Mesothelial cell of epicardium (in vitro differentiated cells): ENCODE results near the gene MYL6B. TPM values are rescaled to one million over a fixed set of nuclear protein-coding genes. Genes with fewer than 3 reads are reported as not detected.
"Not testable (repeated sequence)": the region's sequence is repeated elsewhere in the genome, so short reads cannot be mapped to it uniquely, and the experiment has no call there.

Source experiments
- DNase-seq, 2 experiments: peaks; one replicate each; pipeline ENCODE4 v3.0.0; 2021; ENCODE audit warnings: low spot score in 2 of 2; ENCODE audit not compliant: unreplicated experiment in 2 of 2
- H3K27ac Mint-ChIP-seq: 2 replicates; pipeline ENCODE4 v1.8.0; 2021; ENCODE audit warnings: mixed read lengths
- H3K27me3 Mint-ChIP-seq: 2 replicates; pipeline ENCODE4 v1.8.0; 2021; ENCODE audit warnings: low read depth, mixed read lengths
- H3K36me3 Mint-ChIP-seq: 2 replicates; pipeline ENCODE4 v1.8.0; 2021; ENCODE audit warnings: mixed read lengths
- H3K4me1 Mint-ChIP-seq: 2 replicates; pipeline ENCODE4 v1.8.0; 2021; ENCODE audit warnings: mixed read lengths
- H3K4me3 Mint-ChIP-seq: 2 replicates; pipeline ENCODE4 v1.8.0; 2021; ENCODE audit warnings: mild to moderate bottlenecking, moderate library complexity, mixed read lengths
- H3K9me3 Mint-ChIP-seq: 2 replicates; pipeline ENCODE4 v1.8.0; 2021; ENCODE audit warnings: mixed read lengths
- CTCF ChIP-seq: fragments of 200-600 bp; sonication (generic); IDR thresholded peaks from one replicate; pipeline ENCODE4 v1.5.0; 2021; ENCODE audit warnings: antibody characterized with exemption; ENCODE audit not compliant: unreplicated experiment
- total RNA-seq: library from RNA; stranded (reverse); gene quantifications from 3 replicates; pipeline ENCODE4 v1.2.1, GENCODE V29; 2021

MYL6B gene
- total RNA-seq, 1 donor from 2014 or later, result 150 TPM

GRCh38 chr12:56192582-56192981 lies 40.2 kb downstream of the MYL6B start:
- Mint-ChIP-seq H3K9me3 (no peaks in the 10 kb centered on the region), H3K36me3 (no peaks in the 10 kb centered on the region), H3K27me3 (peaks cover 1% of the 10 kb centered on the region), H3K4me3 (no peak overlapping the region), H3K27ac (peak overlapping the region; percentile 4), H3K4me1 (peaks cover 19% of the 10 kb centered on the region)
- TF ChIP-seq CTCF, result no peak
- no peak for DNase-seq

GRCh38 chr12:56193025-56193578 lies 40.7 kb downstream of the MYL6B start:
- Mint-ChIP-seq H3K4me1 (peaks cover 13% of the 10 kb centered on the region), H3K36me3 (no peaks in the 10 kb centered on the region), H3K27me3 (peaks cover 1% of the 10 kb centered on the region), H3K9me3 (no peaks in the 10 kb centered on the region), H3K27ac (peak overlapping the region; percentile 4), H3K4me3 (no peak overlapping the region)
- peak; percentile 77 for TF ChIP-seq CTCF
- peak; percentile 47 to 56 for DNase-seq

- H3K4me1 Mint-ChIP-seq, H3K9me3 Mint-ChIP-seq, DNase-seq, H3K27me3 Mint-ChIP-seq, H3K4me3 Mint-ChIP-seq, H3K36me3 Mint-ChIP-seq: not testable (repeated sequence)
- H3K27ac Mint-ChIP-seq, result peak overlapping the region; percentile 87
Measured at GRCh38 chr12:56196818-56197550, 44.6 kb downstream of the MYL6B start.

- Mint-ChIP-seq H3K9me3 (no peaks in the 10 kb centered on the region), H3K27ac (no peak overlapping the region), H3K36me3 (no peaks in the 10 kb centered on the region), H3K27me3 (no peaks in the 10 kb centered on the region), H3K4me3 (no peak overlapping the region), H3K4me1 (peaks cover 9% of the 10 kb centered on the region)
- no peak for DNase-seq
- TF ChIP-seq CTCF, result no peak
Measured at GRCh38 chr12:56197921-56198635, 45.7 kb downstream of the MYL6B start.

GRCh38 chr12:56198836-56199235 lies 46.4 kb downstream of the MYL6B start:
- Mint-ChIP-seq H3K4me3 (no peak overlapping the region), H3K27ac (no peak overlapping the region)

More at GRCh38 chr12:56198836-56199235, 46.4 kb downstream of the MYL6B start:
- Mint-ChIP-seq H3K27me3 (no peaks in the 10 kb centered on the region), H3K9me3 (no peaks in the 10 kb centered on the region), H3K36me3 (no peaks in the 10 kb centered on the region), H3K4me1 (peaks cover 9% of the 10 kb centered on the region)
- DNase-seq, result no peak
- no peak for TF ChIP-seq CTCF
